ENCODE results near the gene DNAJC8.

DNAJC8 gene

GRCh38 chr1:28173980-28174297 is 58.9 kb downstream of the DNAJC8 start:
- no peak for DNase-seq (ENCODE audit: low read depth in 2 of 2, low spot score in 1 of 2)

GRCh38 chr1:28173151-28173979 is 59.5 kb downstream of the DNAJC8 start:
- DNase-seq (ENCODE audit: low read depth in 2 of 2, low spot score in 1 of 2): no peak

- DNase-seq (ENCODE audit: low read depth in 2 of 2, low spot score in 1 of 2): no peak
Observed at GRCh38 chr1:28172713-28173150, 60.1 kb downstream of the DNAJC8 start.

GRCh38 chr1:28171246-28171645 is 61.6 kb downstream of the DNAJC8 start:
- no peak for DNase-seq (ENCODE audit: low read depth in 2 of 2, low spot score in 1 of 2)

GRCh38 chr1:28170001-28170596 is 62.7 kb downstream of the DNAJC8 start:
- DNase-seq (ENCODE audit: low read depth in 2 of 2, low spot score in 1 of 2): no peak

GRCh38 chr1:28163496-28164161 is 69.2 kb downstream of the DNAJC8 start:
- no peak for DNase-seq (ENCODE audit: low read depth in 2 of 2, low spot score in 1 of 2)

- DNase-seq (ENCODE audit: low read depth in 2 of 2, low spot score in 1 of 2): no peak
Observed at GRCh38 chr1:28162151-28162550, 70.7 kb downstream of the DNAJC8 start.

- DNase-seq (ENCODE audit: low read depth in 2 of 2, low spot score in 1 of 2): no peak
Observed at GRCh38 chr1:28161751-28162150, 71.1 kb downstream of the DNAJC8 start.

GRCh38 chr1:28160782-28161266 is 72.0 kb downstream of the DNAJC8 start:
- DNase-seq (ENCODE audit: low read depth in 2 of 2, low spot score in 1 of 2): no peak

GRCh38 chr1:28159680-28160079 is 73.1 kb downstream of the DNAJC8 start:
- DNase-seq (ENCODE audit: low read depth in 2 of 2, low spot score in 1 of 2): no peak

GRCh38 chr1:28159243-28159642 is 73.6 kb downstream of the DNAJC8 start:
- DNase-seq (ENCODE audit: low read depth in 2 of 2, low spot score in 1 of 2): no peak

- no peak for DNase-seq (ENCODE audit: low read depth in 2 of 2, low spot score in 1 of 2)
Observed at GRCh38 chr1:28157894-28158293, 74.9 kb downstream of the DNAJC8 start.

- DNase-seq (ENCODE audit: low read depth in 2 of 2, low spot score in 1 of 2): no peak
Observed at GRCh38 chr1:28156821-28157220, 76.0 kb downstream of the DNAJC8 start.

GRCh38 chr1:28155628-28156027 is 77.2 kb downstream of the DNAJC8 start:
- no peak for DNase-seq (ENCODE audit: low read depth in 2 of 2, low spot score in 1 of 2)

GRCh38 chr1:28154078-28154594 is 78.7 kb downstream of the DNAJC8 start:
- no peak for DNase-seq (ENCODE audit: low read depth in 2 of 2, low spot score in 1 of 2)

All from stimulated activated CD8-positive, alpha-beta memory T cell treated with anti-CD3 and anti-CD28 coated beads, Interleukin-4, amount 100 ng/mL, for 4 hours (primary cell).